PC-9 (cell line): ENCODE data around the gene RFC4.
A peak's percentile ranks its signal among the peaks of the same experiment; 100 is the strongest.

Experiments used
- EZH2 ChIP-seq: fragments of 200-600 bp; sonication (generic); IDR thresholded peaks from 2 replicates; pipeline ENCODE4 v1.8.0; 2017; ENCODE audit warnings: antibody characterized with exemption, low read depth
- TF ChIP-seq, protein P1 (sequence below): fragments of 200-600 bp; sonication (generic); conservative IDR thresholded peaks from 2 replicates; pipeline ENCODE4 v1.6.1; 2017; ENCODE audit warnings: mixed run types, antibody characterized with exemption, mild to moderate bottlenecking, moderate library complexity

DNA sequence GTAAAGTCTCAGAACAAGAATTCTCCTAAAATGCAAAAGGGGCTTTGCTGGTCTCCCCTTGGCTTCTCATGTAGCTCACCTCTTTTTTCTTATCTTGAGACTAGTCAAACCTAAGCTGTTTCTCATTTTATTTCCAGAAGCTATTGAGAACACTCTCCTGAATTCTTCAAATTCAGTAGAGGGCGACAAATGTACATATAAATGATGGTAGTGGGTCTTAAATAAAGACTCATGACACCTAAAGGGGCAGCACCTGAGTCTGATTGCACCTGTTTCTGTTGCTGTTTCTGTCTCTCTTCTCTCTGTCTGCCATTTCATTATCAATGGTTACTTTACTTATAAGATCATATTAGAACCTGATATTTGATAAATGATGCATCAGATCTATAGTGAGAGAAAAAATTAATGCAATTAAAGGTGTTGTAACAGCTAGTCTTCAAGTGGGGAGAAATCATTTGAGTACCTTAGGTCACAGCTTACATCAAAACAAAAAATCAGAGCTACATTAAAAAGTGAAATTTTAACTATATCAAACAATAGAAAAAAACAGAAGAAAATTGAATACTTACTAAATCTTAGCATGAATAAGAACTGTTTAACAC is 43.2 kb upstream of the RFC4 start:
- TF ChIP-seq EZH2: no peak
- TF ChIP-seq, protein P1, sequence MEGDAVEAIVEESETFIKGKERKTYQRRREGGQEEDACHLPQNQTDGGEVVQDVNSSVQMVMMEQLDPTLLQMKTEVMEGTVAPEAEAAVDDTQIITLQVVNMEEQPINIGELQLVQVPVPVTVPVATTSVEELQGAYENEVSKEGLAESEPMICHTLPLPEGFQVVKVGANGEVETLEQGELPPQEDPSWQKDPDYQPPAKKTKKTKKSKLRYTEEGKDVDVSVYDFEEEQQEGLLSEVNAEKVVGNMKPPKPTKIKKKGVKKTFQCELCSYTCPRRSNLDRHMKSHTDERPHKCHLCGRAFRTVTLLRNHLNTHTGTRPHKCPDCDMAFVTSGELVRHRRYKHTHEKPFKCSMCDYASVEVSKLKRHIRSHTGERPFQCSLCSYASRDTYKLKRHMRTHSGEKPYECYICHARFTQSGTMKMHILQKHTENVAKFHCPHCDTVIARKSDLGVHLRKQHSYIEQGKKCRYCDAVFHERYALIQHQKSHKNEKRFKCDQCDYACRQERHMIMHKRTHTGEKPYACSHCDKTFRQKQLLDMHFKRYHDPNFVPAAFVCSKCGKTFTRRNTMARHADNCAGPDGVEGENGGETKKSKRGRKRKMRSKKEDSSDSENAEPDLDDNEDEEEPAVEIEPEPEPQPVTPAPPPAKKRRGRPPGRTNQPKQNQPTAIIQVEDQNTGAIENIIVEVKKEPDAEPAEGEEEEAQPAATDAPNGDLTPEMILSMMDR: peak; percentile 81
